NB4 (cell line): ENCODE data around the gene BMPR2.
"Not testable (repeated sequence)": the region's sequence is repeated elsewhere in the genome, so short reads cannot be mapped to it uniquely, and the experiment has no call there.

ENCODE experiments used
- CTCF ChIP-seq: IDR thresholded peaks from one replicate; pipeline ENCODE4 v1.5.1; 2012; ENCODE audit warnings: low read depth, low read length
- MAX ChIP-seq: IDR thresholded peaks from 2 replicates; pipeline ENCODE4 v1.6.1; 2011; ENCODE audit warnings: low read depth, low read length
- POLR2A ChIP-seq: IDR thresholded peaks from 2 replicates; pipeline ENCODE4 v1.6.1; 2011; ENCODE audit warnings: mild to moderate bottlenecking; ENCODE audit not compliant: insufficient read length; ENCODE audit errors: extremely low read depth

GRCh38 chr2:202503276-202503675, 127.1 kb downstream of the BMPR2 start:
- TF ChIP-seq CTCF, MAX, POLR2A: not testable (repeated sequence)
